Endothelial cell of umbilical vein (primary cell): ENCODE results near the gene NAA60. TPM values are rescaled to one million over a fixed set of nuclear protein-coding genes. Genes with fewer than 3 reads are reported as not detected.

ENCODE experiments used
- BruUV-seq: library from RNA; stranded (reverse); fragments of 400-500 nt; replicated peaks from 2 replicates; lab custom pipeline; 2021; lab: Mats Ljungman, UMichigan
- CTCF ChIA-PET: fragments of 300-600, 350-600 bp; sonication (Branson Sonifier 250); formaldehyde crosslinking; loops from one replicate; lab custom pipeline; 2021; ENCODE audit warnings: antibody characterized with exemption, inconsistent platforms; lab: Charles Lee
- POLR2A ChIA-PET: fragments of 300-600, 350-600 bp; sonication (Branson Sonifier 250); formaldehyde crosslinking; loops from one replicate; lab custom pipeline; 2021; ENCODE audit warnings: antibody characterized with exemption, inconsistent platforms; lab: Charles Lee
- DNase-seq: peaks from one replicate; pipeline ENCODE4 v3.0.0-alpha.2; 2011; ENCODE audit warnings: low read depth, low spot score
- FAIRE-seq: peaks from 2 replicates; lab custom pipeline; 2011; peaks lifted over from hg19 to GRCh38; lab: Jason Lieb, UNC
- H2AFZ ChIP-seq: 2 replicates; pipeline ENCODE4 v1.6.0; 2012; ENCODE audit warnings: low read depth, low read length, control low read depth, inconsistent platforms
- H3K27ac ChIP-seq: 2 replicates; pipeline ENCODE4 v1.5.1; 2011; ENCODE audit warnings: low read depth, mild to moderate bottlenecking, control low read depth, low read length, moderate library complexity; ENCODE audit not compliant: insufficient read depth
- H3K27me3 ChIP-seq, 2 experiments: 2 replicates each; pipeline versions ENCODE4 v1.6.0 to v1.6.1; 2011; ENCODE audit warnings: low read length in 2 of 2, mixed read lengths in 1 of 2; ENCODE audit not compliant: control insufficient read depth in 2 of 2, insufficient read depth in 2 of 2
- H3K36me3 ChIP-seq, 2 experiments: 2 replicates in 1 of 2; 3 replicates in 1 of 2; pipeline ENCODE4 v1.5.1; 2011; ENCODE audit warnings: low read length in 2 of 2, mild to moderate bottlenecking in 1 of 2, moderate library complexity in 1 of 2; ENCODE audit not compliant: control insufficient read depth in 2 of 2, insufficient read depth in 2 of 2; ENCODE audit errors: extremely low read depth in 1 of 2
- H3K4me1 ChIP-seq: 3 replicates; pipeline ENCODE4 v1.5.1; 2011; ENCODE audit warnings: mild to moderate bottlenecking, low read length; ENCODE audit not compliant: control insufficient read depth, insufficient read depth; ENCODE audit errors: extremely low read depth
- H3K4me2 ChIP-seq: 2 replicates; pipeline ENCODE4 v1.6.1; 2011; ENCODE audit warnings: low read length, control low read depth, mixed read lengths; ENCODE audit not compliant: insufficient read depth
- H3K4me3 ChIP-seq, 3 experiments: fragments of 200-600 bp in 1 of 3; sonication (generic), shearing (Covaris generic) in 1 of 3; replicated peaks in 1 of 3; 2 replicates each; pipeline ENCODE4 v1.5.1; 2011 to 2016; ENCODE audit warnings: control low read depth in 3 of 3, low read length in 3 of 3, mild to moderate bottlenecking in 2 of 3, inconsistent platforms in 1 of 3, low read depth in 1 of 3, moderate library complexity in 1 of 3; ENCODE audit not compliant: insufficient read depth in 1 of 3
- H3K79me2 ChIP-seq: 2 replicates; pipeline ENCODE4 v1.6.0; 2012; ENCODE audit warnings: low read length, inconsistent platforms; ENCODE audit not compliant: control insufficient read depth, insufficient read depth
- H3K9ac ChIP-seq: replicated peaks from 2 replicates; pipeline ENCODE3; 2011; ENCODE audit warnings: low read length, control low read depth; ENCODE audit not compliant: insufficient read depth; ENCODE audit errors: extremely low read depth
- H3K9me1 ChIP-seq: replicated peaks from 3 replicates; pipeline ENCODE4 v1.6.0; 2011; ENCODE audit warnings: mild to moderate bottlenecking, low read length; ENCODE audit not compliant: control insufficient read depth, insufficient read depth; ENCODE audit errors: extremely low read depth
- H3K9me3 ChIP-seq: replicated peaks from 2 replicates; pipeline ENCODE4 v1.5.1; 2012; ENCODE audit warnings: low read length, inconsistent platforms; ENCODE audit not compliant: control insufficient read depth, insufficient read depth
- H4K20me1 ChIP-seq: replicated peaks from 2 replicates; pipeline ENCODE3; 2011; ENCODE audit warnings: mild to moderate bottlenecking, low read length; ENCODE audit not compliant: control insufficient read depth, insufficient read depth; ENCODE audit errors: extremely low read depth
- EZH2 ChIP-seq: IDR thresholded peaks from 2 replicates; pipeline ENCODE4 v1.6.1; 2012; ENCODE audit warnings: borderline replicate concordance, low read depth, mild to moderate bottlenecking, moderate library complexity, low read length, inconsistent platforms; ENCODE audit not compliant: severe bottlenecking
- FOS ChIP-seq: IDR thresholded peaks from 2 replicates; pipeline ENCODE4 v1.6.1; 2011; ENCODE audit warnings: mild to moderate bottlenecking, low read length, moderate library complexity, borderline replicate concordance; ENCODE audit not compliant: insufficient read depth
- GATA2 ChIP-seq: IDR thresholded peaks from 2 replicates; pipeline ENCODE4 v1.7.0; 2011; ENCODE audit warnings: low read depth, mild to moderate bottlenecking, moderate library complexity, mixed read lengths, low read length; ENCODE audit not compliant: insufficient read length, insufficient read depth
- JUN ChIP-seq: IDR thresholded peaks from 2 replicates; pipeline ENCODE4 v1.6.1; 2011; ENCODE audit warnings: borderline replicate concordance, low read depth; ENCODE audit not compliant: insufficient read length, insufficient read depth
- MYC ChIP-seq: IDR thresholded peaks from one replicate; pipeline ENCODE4 v1.6.1; 2011; ENCODE audit warnings: mild to moderate bottlenecking, low read depth, low read length
- POLR2A ChIP-seq: IDR thresholded peaks from 2 replicates; pipeline ENCODE4 v1.6.1; 2012; ENCODE audit warnings: low read depth, mild to moderate bottlenecking, control low read depth, low read length
- POLR2AphosphoS5 ChIP-seq: IDR thresholded peaks from 2 replicates; pipeline ENCODE4 v1.6.1; 2012; ENCODE audit warnings: low read depth, mild to moderate bottlenecking, control low read depth, low read length, moderate library complexity; ENCODE audit not compliant: insufficient read depth
- dilution Hi-C: fragments of 300-500 bp; cut with MboI; formaldehyde crosslinking; loops from one replicate; pipeline ENCODE4 v1.15.0; 2019; ENCODE audit warnings: low sequenced_read_pairs; ENCODE audit not compliant: extremely low pct_ligation_motif_present
- intact Hi-C: fragments of 100-400 bp; cut with micrococcal nuclease; formaldehyde crosslinking; loops from one replicate; pipeline ENCODE4 v1.10.0; 2022
- polyA plus RNA-seq, 4 experiments: library from polyadenylated mRNA; depleted of rRNA in 3 of 4; stranded (reverse) in 3 of 4; unstranded in 1 of 4; fragments of >200 nt; gene quantifications; 2 replicates each; pipeline versions ENCODE4 v1.2.1 to v1.2.3, GENCODE V29; 2011 to 2012; ENCODE audit warnings: missing spikeins in 1 of 4
- total RNA-seq: library from RNA; stranded (reverse); gene quantifications from 2 replicates; pipeline ENCODE4 v1.2.3, GENCODE V29; 2021
- TF ChIP-seq, protein P1 (sequence below), 2 donors: IDR thresholded peaks; 1 replicate in 1 of 2; 2 replicates in 1 of 2; pipeline ENCODE4 v1.5.1; 2011; ENCODE audit warnings: low read length in 2 of 2, mild to moderate bottlenecking in 2 of 2, moderate library complexity in 2 of 2, control low read depth in 1 of 2, inconsistent platforms in 1 of 2, low read depth in 1 of 2; ENCODE audit not compliant: insufficient read depth in 1 of 2; ENCODE audit errors: extremely low read depth in 1 of 2
- TF ChIP-seq, protein P2 (sequence below): IDR thresholded peaks from 2 replicates; pipeline ENCODE4 v1.6.1; 2011; ENCODE audit not compliant: insufficient read depth, insufficient read length

The NAA60 gene
- total and polyA plus RNA-seq, 2 donors (not counting 3 experiments of a cell fraction or from before 2014, with no cell fraction given), result 22.1 to 42.9 TPM

DNA sequence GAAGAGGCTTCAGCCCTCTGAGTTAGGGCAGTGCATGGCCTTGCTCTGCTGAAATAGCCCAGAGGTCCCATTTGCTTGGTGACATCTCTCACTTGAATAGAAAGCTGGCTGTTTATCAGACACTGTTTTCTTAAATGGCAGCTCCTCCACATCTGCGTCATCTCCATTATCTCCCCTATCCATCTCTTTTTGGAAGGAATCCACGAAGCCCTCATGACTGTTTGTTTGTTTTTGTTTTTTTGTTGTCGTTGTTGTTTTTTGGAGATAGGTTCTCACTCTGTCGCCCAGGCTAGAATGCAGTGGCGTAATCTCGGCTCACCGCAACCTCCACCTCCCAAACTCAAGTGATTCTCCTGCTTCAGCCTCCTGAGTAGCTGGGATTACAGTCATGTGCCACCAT, 16.6 kb downstream of the NAA60 start:
- Histone ChIP-seq H3K36me3 (no peaks in the 10 kb centered on the region), H3K27ac (no peak overlapping the region), H3K4me1 (peaks cover 33% of the 10 kb centered on the region), H2AFZ (no peak overlapping the region), H3K27me3 (no peaks in the 10 kb centered on the region), H3K79me2 (peaks cover 66% of the 10 kb centered on the region), H3K9me3 (no peaks in the 10 kb centered on the region), H3K4me3 (no peak overlapping the region), H4K20me1 (peaks cover 5% of the 10 kb centered on the region), H3K9me1 (no peaks in the 10 kb centered on the region), H3K4me2 (no peak overlapping the region), H3K9ac (no peak overlapping the region)
- ChIA-PET CTCF (no interaction called here), POLR2A (no interaction called here)
- intact Hi-C loops, result no loop called here
- no peak for DNase-seq
- BruUV-seq, result no TSS peak
- no peak for FAIRE-seq
- dilution Hi-C loops, result no loop called here
- TF ChIP-seq, protein P1, sequence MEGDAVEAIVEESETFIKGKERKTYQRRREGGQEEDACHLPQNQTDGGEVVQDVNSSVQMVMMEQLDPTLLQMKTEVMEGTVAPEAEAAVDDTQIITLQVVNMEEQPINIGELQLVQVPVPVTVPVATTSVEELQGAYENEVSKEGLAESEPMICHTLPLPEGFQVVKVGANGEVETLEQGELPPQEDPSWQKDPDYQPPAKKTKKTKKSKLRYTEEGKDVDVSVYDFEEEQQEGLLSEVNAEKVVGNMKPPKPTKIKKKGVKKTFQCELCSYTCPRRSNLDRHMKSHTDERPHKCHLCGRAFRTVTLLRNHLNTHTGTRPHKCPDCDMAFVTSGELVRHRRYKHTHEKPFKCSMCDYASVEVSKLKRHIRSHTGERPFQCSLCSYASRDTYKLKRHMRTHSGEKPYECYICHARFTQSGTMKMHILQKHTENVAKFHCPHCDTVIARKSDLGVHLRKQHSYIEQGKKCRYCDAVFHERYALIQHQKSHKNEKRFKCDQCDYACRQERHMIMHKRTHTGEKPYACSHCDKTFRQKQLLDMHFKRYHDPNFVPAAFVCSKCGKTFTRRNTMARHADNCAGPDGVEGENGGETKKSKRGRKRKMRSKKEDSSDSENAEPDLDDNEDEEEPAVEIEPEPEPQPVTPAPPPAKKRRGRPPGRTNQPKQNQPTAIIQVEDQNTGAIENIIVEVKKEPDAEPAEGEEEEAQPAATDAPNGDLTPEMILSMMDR (IDR thresholded peaks at IDR 0.05; ENCODE audit: extremely low read depth in 1 of 2, insufficient read depth in 1 of 2, low read depth in 1 of 2, low read length in 2 of 2), result no peak
- TF ChIP-seq FOS (no peak), POLR2AphosphoS5 (no peak), GATA2 (no peak), MYC (no peak), POLR2A (no peak), JUN (no peak), EZH2 (no peak)
- TF ChIP-seq, protein P2, sequence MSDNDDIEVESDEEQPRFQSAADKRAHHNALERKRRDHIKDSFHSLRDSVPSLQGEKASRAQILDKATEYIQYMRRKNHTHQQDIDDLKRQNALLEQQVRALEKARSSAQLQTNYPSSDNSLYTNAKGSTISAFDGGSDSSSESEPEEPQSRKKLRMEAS, result no peak
